Thoracic aorta (tissue), 2 donors: ENCODE data around the gene LAMB3. TPM values are rescaled to one million over a fixed set of nuclear protein-coding genes. Genes with fewer than 3 reads are reported as not detected.

Experiments
- ATAC-seq: fragments of 150-250 bp; one replicate; pipeline ENCODE4 v1.8.0; 2017; ENCODE audit warnings: low read depth; ENCODE audit not compliant: insufficient number of reproducible peaks, low FRiP score
- DNase-seq: peaks from one replicate; pipeline ENCODE4 v3.0.0-alpha.2; 2020; ENCODE audit warnings: low spot score
- H3K27ac ChIP-seq, 2 donors: fragments of 200-600 bp; sonication (generic); 1 replicate in 1 of 2; 2 replicates in 1 of 2; pipeline ENCODE4 v1.5.1; 2016; ENCODE audit warnings: mild to moderate bottlenecking in 2 of 2, moderate library complexity in 2 of 2
- H3K27me3 ChIP-seq: fragments of 200-600 bp; sonication (generic); replicated peaks from 2 replicates; pipeline ENCODE4 v1.6.0; 2016; ENCODE audit warnings: mild to moderate bottlenecking; ENCODE audit not compliant: insufficient read depth
- H3K36me3 ChIP-seq: fragments of 200-600 bp; sonication (generic); one replicate; pipeline ENCODE4 v1.5.1; 2016
- H3K4me1 ChIP-seq, 2 donors: fragments of 200-600 bp; sonication (generic); 1 replicate in 1 of 2; 2 replicates in 1 of 2; pipeline versions ENCODE4 v1.5.1 to v1.6.0; 2016; ENCODE audit warnings: low read depth in 2 of 2, mild to moderate bottlenecking in 1 of 2; ENCODE audit not compliant: control insufficient read depth in 1 of 2
- H3K4me3 ChIP-seq: fragments of 200-600 bp; sonication (generic); 2 replicates; pipeline ENCODE4 v1.5.1; 2016; ENCODE audit warnings: mild to moderate bottlenecking
- H3K9me3 ChIP-seq: fragments of 200-600 bp; sonication (generic); 2 replicates; pipeline ENCODE4 v1.5.1; 2016
- CTCF ChIP-seq: fragments of 200-600 bp; sonication (generic); IDR thresholded peaks from one replicate; pipeline ENCODE4 v1.5.1; 2019; ENCODE audit warnings: antibody characterized with exemption
- total RNA-seq, 2 donors: library from RNA; depleted of rRNA; stranded (reverse); fragments of >200 nt; gene quantifications; one replicate each; pipeline versions ENCODE4 v1.1.0 to v1.2.3, GENCODE V29; 2016

LAMB3 gene
- total RNA-seq, 2 donors from 2014 or later = 3.4 to 5.1 TPM

DNA sequence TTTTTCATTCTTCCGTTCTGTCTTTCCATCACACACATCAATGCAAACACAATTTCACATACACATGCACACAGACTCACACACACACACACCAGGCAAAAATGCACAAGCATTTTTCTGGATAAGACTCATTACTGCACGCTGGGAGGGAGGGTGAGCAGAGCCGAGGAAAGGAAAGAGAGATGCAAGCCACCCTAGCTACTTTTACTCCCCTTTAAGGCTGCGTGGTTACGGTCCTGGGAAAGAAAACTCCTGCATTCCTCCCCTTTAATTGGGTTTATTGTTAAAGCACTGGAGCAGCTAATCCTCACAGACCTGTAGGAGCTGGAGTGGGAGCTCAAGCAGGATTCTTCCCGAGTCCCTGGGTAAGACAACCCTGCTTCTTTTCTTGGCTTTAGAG, 68.8 kb downstream of the LAMB3 start, which contains the start of gene CAMK1G:
CAMK1G (plus strand) TSS at position 307 of the 400 bp plus-strand sequence. CDS start 11,270 bp downstream, outside the sequence.
- DNase-seq (no peak), ATAC-seq (peak; percentile 55)
- H3K27me3 ChIP-seq = no peaks in the 10 kb centered on the region
- H3K4me1 ChIP-seq = no peaks in the 10 kb centered on the region
- H3K4me3 ChIP-seq = no peak within 1 kb of the TSS
- no peak within 1 kb of the TSS for H3K27ac ChIP-seq
- no peaks in the 10 kb centered on the region for H3K36me3 ChIP-seq
- no peak for TF ChIP-seq CTCF
- H3K9me3 ChIP-seq = no peaks in the 10 kb centered on the region

- Histone ChIP-seq H3K4me3 (no peak overlapping the region), H3K9me3 (no peaks in the 10 kb centered on the region), H3K27me3 (no peaks in the 10 kb centered on the region), H3K27ac (no peak overlapping the region), H3K4me1 (no peaks in the 10 kb centered on the region), H3K36me3 (no peaks in the 10 kb centered on the region)
- no peak for TF ChIP-seq CTCF
- no peak for DNase-seq
- ATAC-seq = no peak
Observed at GRCh38 chr1:209580577-209580976, 71.6 kb downstream of the LAMB3 start.

GRCh38 chr1:209577346-209577745, 74.9 kb downstream of the LAMB3 start:
- DNase-seq (no peak), ATAC-seq (no peak)
- TF ChIP-seq CTCF = no peak
- Histone ChIP-seq H3K27me3 (no peaks in the 10 kb centered on the region), H3K4me1 (no peaks in the 10 kb centered on the region), H3K36me3 (no peaks in the 10 kb centered on the region), H3K27ac (no peak overlapping the region), H3K9me3 (no peaks in the 10 kb centered on the region), H3K4me3 (no peak overlapping the region)

- TF ChIP-seq CTCF = peak; percentile 87
- Histone ChIP-seq H3K4me1 (no peaks in the 10 kb centered on the region), H3K36me3 (no peaks in the 10 kb centered on the region), H3K27me3 (no peaks in the 10 kb centered on the region), H3K4me3 (no peak overlapping the region), H3K9me3 (no peaks in the 10 kb centered on the region), H3K27ac (no peak overlapping the region)
- DNase-seq (peak; percentile 27), ATAC-seq (peak; percentile 61)
Observed at GRCh38 chr1:209576392-209577197, 75.6 kb downstream of the LAMB3 start.

GRCh38 chr1:209570743-209571142, 81.5 kb downstream of the LAMB3 start:
- H3K27ac ChIP-seq = no peak overlapping the region
- no peaks in the 10 kb centered on the region for H3K9me3 ChIP-seq
- no peaks in the 10 kb centered on the region for H3K36me3 ChIP-seq
- ATAC-seq (no peak), DNase-seq (no peak)
- TF ChIP-seq CTCF = no peak
- no peaks in the 10 kb centered on the region for H3K4me1 ChIP-seq
- H3K4me3 ChIP-seq = no peak overlapping the region
- no peaks in the 10 kb centered on the region for H3K27me3 ChIP-seq
